Liver (tissue), 9 donors: ENCODE results near the gene GRIN2A. TPM values are rescaled to one million over a fixed set of nuclear protein-coding genes. Genes with fewer than 3 reads are reported as not detected.

Experiments
- DNase-seq: peaks from one replicate; pipeline ENCODE4 v3.0.0-alpha.2; 2017; ENCODE audit warnings: low spot score
- H3K27ac ChIP-seq, 2 donors: one replicate each; pipeline ENCODE4 v1.7.0; 2013; ENCODE audit warnings: inconsistent platforms in 2 of 2, low read length in 2 of 2, control low read depth in 1 of 2, low read depth in 1 of 2, mild to moderate bottlenecking in 1 of 2
- H3K27me3 ChIP-seq, 4 donors: one replicate each; pipeline versions ENCODE4 v1.6.1 to v1.7.0; 2013; ENCODE audit warnings: low read length in 3 of 4, inconsistent platforms in 1 of 4, mild to moderate bottlenecking in 1 of 4, moderate library complexity in 1 of 4; ENCODE audit not compliant: control insufficient read depth in 4 of 4, insufficient read depth in 4 of 4
- H3K36me3 ChIP-seq, 4 donors: one replicate each; pipeline versions ENCODE4 v1.6.1 to v1.7.0; 2013; ENCODE audit warnings: low read length in 3 of 4, mild to moderate bottlenecking in 3 of 4, low read depth in 1 of 4, moderate library complexity in 1 of 4; ENCODE audit not compliant: control insufficient read depth in 4 of 4, insufficient read depth in 3 of 4
- H3K4me1 ChIP-seq, 4 donors: one replicate each; pipeline versions ENCODE4 v1.6.1 to v1.7.0; 2013; ENCODE audit warnings: low read length in 3 of 4, mild to moderate bottlenecking in 3 of 4, moderate library complexity in 1 of 4; ENCODE audit not compliant: control insufficient read depth in 4 of 4, insufficient read depth in 4 of 4
- H3K4me3 ChIP-seq, 3 donors: one replicate each; pipeline versions ENCODE4 v1.6.1 to v1.7.0; 2013; ENCODE audit warnings: low read length in 3 of 3, control low read depth in 1 of 3, low read depth in 1 of 3, mild to moderate bottlenecking in 1 of 3
- H3K9ac ChIP-seq, 2 donors: one replicate each; pipeline ENCODE4 v1.7.0; 2013; ENCODE audit warnings: low read length in 2 of 2, mild to moderate bottlenecking in 2 of 2, moderate library complexity in 2 of 2, control low read depth in 1 of 2, low read depth in 1 of 2
- H3K9me3 ChIP-seq, 4 donors: one replicate each; pipeline versions ENCODE4 v1.6.1 to v1.7.0; 2013; ENCODE audit warnings: low read length in 3 of 4; ENCODE audit not compliant: control insufficient read depth in 4 of 4
- ATF3 ChIP-seq: IDR thresholded peaks from 2 replicates; pipeline ENCODE4 v1.6.1; 2016; ENCODE audit warnings: antibody characterized with exemption
- CTCF ChIP-seq: fragments of 150-350 bp; IDR thresholded peaks from 2 replicates; pipeline ENCODE4 v1.5.1; 2017; ENCODE audit warnings: improper control_type of control experiment, low read depth, low read length; ENCODE audit not compliant: missing input control
- FOXA1 ChIP-seq: IDR thresholded peaks from 2 replicates; pipeline ENCODE4 v1.6.1; 2016; ENCODE audit warnings: antibody characterized with exemption
- HNF4A ChIP-seq, 2 donors: conservative IDR thresholded peaks; 2 replicates each; pipeline ENCODE4 v1.6.1; 2016; ENCODE audit warnings: antibody characterized with exemption in 2 of 2, mild to moderate bottlenecking in 2 of 2
- HNF4G ChIP-seq: IDR thresholded peaks from 2 replicates; pipeline ENCODE4 v1.6.1; 2016; ENCODE audit warnings: antibody characterized with exemption
- JUND ChIP-seq, 2 donors: IDR thresholded peaks; 2 replicates each; pipeline ENCODE4 v1.6.1; 2016; ENCODE audit warnings: antibody characterized with exemption in 2 of 2
- MAX ChIP-seq: IDR thresholded peaks from 2 replicates; pipeline ENCODE4 v1.6.1; 2016; ENCODE audit warnings: antibody characterized with exemption
- RAD21 ChIP-seq, 2 donors: IDR thresholded peaks; 2 replicates each; pipeline ENCODE4 v1.6.1; 2016; ENCODE audit warnings: antibody characterized with exemption in 2 of 2, mild to moderate bottlenecking in 2 of 2
- REST ChIP-seq: IDR thresholded peaks from 2 replicates; pipeline ENCODE4 v1.6.1; 2016; ENCODE audit warnings: antibody characterized with exemption, mild to moderate bottlenecking
- RXRA ChIP-seq, 2 donors: IDR thresholded peaks; 2 replicates each; pipeline ENCODE4 v1.6.1; 2017 to 2018; ENCODE audit warnings: antibody characterized with exemption in 2 of 2, mild to moderate bottlenecking in 1 of 2
- YY1 ChIP-seq: IDR thresholded peaks from 2 replicates; pipeline ENCODE4 v1.6.1; 2016; ENCODE audit warnings: antibody characterized with exemption, mild to moderate bottlenecking
- ZBTB33 ChIP-seq: IDR thresholded peaks from 2 replicates; pipeline ENCODE4 v1.6.1; 2016; ENCODE audit warnings: antibody characterized with exemption
- WGBS: extraction: QIAGEN DNeasy Blood & Tissue Kit; methylation state at CpG from one replicate; pipeline ENCODE4 v1.1.7; 2013; 5-methylcytosine and 5-hydroxymethylcytosine counted together
- polyA plus RNA-seq, 2 donors: library from polyadenylated mRNA; stranded (reverse) in 1 of 2; unstranded in 1 of 2; fragments of 200-250 nt in 1 of 2; fragments of >200 nt in 1 of 2; fragmentation: Nextera tagmentation in 1 of 2; extraction: Ambion mirVana in 1 of 2; gene quantifications; one replicate each; pipeline versions ENCODE4 v1.2.1 to v1.2.3, GENCODE V29; 2013 to 2015
- total RNA-seq, 2 donors: library from RNA; depleted of rRNA; stranded (reverse); fragments of >200 nt; gene quantifications; one replicate each; pipeline ENCODE4 v1.2.3, GENCODE V29; 2014
- donor health status: healthy.
- donor health status: healthy.
- donor health status: healthy.
- donor health status: healthy.
- donor health status: healthy.

The GRIN2A gene
- total and polyA plus RNA-seq, 4 donors, result under 0.01 to 0.08 (median 0.07) TPM; not detected in 1

GRCh38 chr16:9919460-9919859 lies 262.8 kb downstream of the GRIN2A start:
- no peaks in the 10 kb centered on the region for H3K4me1 ChIP-seq
- peaks cover 0 to 2% (median 0%) of the 10 kb centered on the region in 4 donors for H3K9me3 ChIP-seq
- no peak for DNase-seq
- TF ChIP-seq ZBTB33 (no peak), CTCF (no peak), MAX (no peak), FOXA1 (no peak), RXRA (IDR thresholded peaks at IDR 0.05) (no peak), HNF4A (conservative IDR thresholded peaks at IDR 0.05) (no peak), REST (no peak), HNF4G (no peak), ATF3 (no peak), JUND (IDR thresholded peaks at IDR 0.05) (no peak), YY1 (no peak), RAD21 (IDR thresholded peaks at IDR 0.05) (no peak)
- H3K36me3 ChIP-seq, result no peaks in the 10 kb centered on the region
- H3K4me3 ChIP-seq, result no peak overlapping the region
- H3K9ac ChIP-seq, result no peak overlapping the region
- peaks cover 0 to 4% (median 0%) of the 10 kb centered on the region in 4 donors for H3K27me3 ChIP-seq
- no peak overlapping the region for H3K27ac ChIP-seq
- 71% methylated on average over 3 of the region's 3 CpGs for WGBS

GRCh38 chr16:9917691-9918090 lies 264.5 kb downstream of the GRIN2A start:
- WGBS, result 73% methylated on average over 6 of the region's 6 CpGs
- Histone ChIP-seq H3K9me3 (peaks cover 0 to 2% (median 0%) of the 10 kb centered on the region in 4 donors), H3K27me3 (peaks cover 0 to 4% (median 0%) of the 10 kb centered on the region in 4 donors), H3K36me3 (no peaks in the 10 kb centered on the region), H3K4me3 (no peak overlapping the region), H3K27ac (no peak overlapping the region), H3K4me1 (no peaks in the 10 kb centered on the region), H3K9ac (no peak overlapping the region)
- no peak for TF ChIP-seq ZBTB33
- no peak for DNase-seq
